Neural progenitor cell (in vitro differentiated cells): ENCODE results near the gene HDAC5.

ENCODE experiments used
- EZH2 ChIP-seq: fragments of 200-600 bp; sonication (generic); IDR thresholded peaks from 2 replicates; pipeline ENCODE4 v1.6.1; 2017; ENCODE audit warnings: antibody characterized with exemption, mild to moderate bottlenecking, moderate library complexity
- EZH2phosphoT487 ChIP-seq: fragments of 200-600 bp; sonication (generic); IDR thresholded peaks from 2 replicates; pipeline ENCODE4 v1.6.1; 2017; ENCODE audit warnings: antibody characterized with exemption
- TF ChIP-seq, protein P1 (sequence below): fragments of 200-600 bp; sonication (generic); IDR thresholded peaks from 2 replicates; pipeline ENCODE4 v1.5.1; 2017; ENCODE audit warnings: antibody characterized with exemption, mild to moderate bottlenecking

GRCh38 chr17:44086364-44087311, 36.8 kb downstream of the HDAC5 start:
- TF ChIP-seq, protein P1, sequence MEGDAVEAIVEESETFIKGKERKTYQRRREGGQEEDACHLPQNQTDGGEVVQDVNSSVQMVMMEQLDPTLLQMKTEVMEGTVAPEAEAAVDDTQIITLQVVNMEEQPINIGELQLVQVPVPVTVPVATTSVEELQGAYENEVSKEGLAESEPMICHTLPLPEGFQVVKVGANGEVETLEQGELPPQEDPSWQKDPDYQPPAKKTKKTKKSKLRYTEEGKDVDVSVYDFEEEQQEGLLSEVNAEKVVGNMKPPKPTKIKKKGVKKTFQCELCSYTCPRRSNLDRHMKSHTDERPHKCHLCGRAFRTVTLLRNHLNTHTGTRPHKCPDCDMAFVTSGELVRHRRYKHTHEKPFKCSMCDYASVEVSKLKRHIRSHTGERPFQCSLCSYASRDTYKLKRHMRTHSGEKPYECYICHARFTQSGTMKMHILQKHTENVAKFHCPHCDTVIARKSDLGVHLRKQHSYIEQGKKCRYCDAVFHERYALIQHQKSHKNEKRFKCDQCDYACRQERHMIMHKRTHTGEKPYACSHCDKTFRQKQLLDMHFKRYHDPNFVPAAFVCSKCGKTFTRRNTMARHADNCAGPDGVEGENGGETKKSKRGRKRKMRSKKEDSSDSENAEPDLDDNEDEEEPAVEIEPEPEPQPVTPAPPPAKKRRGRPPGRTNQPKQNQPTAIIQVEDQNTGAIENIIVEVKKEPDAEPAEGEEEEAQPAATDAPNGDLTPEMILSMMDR: no peak
- TF ChIP-seq EZH2 (no peak), EZH2phosphoT487 (no peak)
